Esophagus squamous epithelium (tissue), 5 donors: ENCODE measurements around the gene TSEN2. TPM values are rescaled to one million over a fixed set of nuclear protein-coding genes. Genes with fewer than 3 reads are reported as not detected.

ENCODE experiments used
- DNase-seq: peaks from one replicate; lab custom pipeline; 2025; lab: John Stamatoyannopoulos, UW
- H3K27ac ChIP-seq, 4 donors: fragments of 200-600 bp; sonication (generic); one replicate each; pipeline ENCODE4 v1.5.1; 2016 to 2019; ENCODE audit warnings: mild to moderate bottlenecking in 1 of 4
- H3K27me3 ChIP-seq, 4 donors: fragments of 200-600 bp; sonication (generic); 1 replicate in 3 of 4; 2 replicates in 1 of 4; pipeline versions ENCODE4 v1.5.1 to v1.6.0; 2017 to 2021; ENCODE audit warnings: antibody characterized with exemption in 1 of 4
- H3K36me3 ChIP-seq, 3 donors: fragments of 200-600 bp; sonication (generic); one replicate each; pipeline ENCODE4 v1.5.1; 2016 to 2019
- H3K4me1 ChIP-seq, 3 donors: fragments of 200-600 bp; sonication (generic); one replicate each; pipeline ENCODE4 v1.5.1; 2017 to 2019
- H3K4me3 ChIP-seq, 4 donors: fragments of 200-600 bp; sonication (generic); 1 replicate in 3 of 4; 2 replicates in 1 of 4; pipeline ENCODE4 v1.5.1; 2016 to 2019; ENCODE audit warnings: mild to moderate bottlenecking in 2 of 4, moderate library complexity in 1 of 4
- H3K9me3 ChIP-seq, 3 donors: fragments of 200-600 bp; sonication (generic); one replicate each; pipeline ENCODE4 v1.5.1; 2016 to 2019
- POLR2A ChIP-seq, 4 donors: fragments of 450-650 bp; IDR thresholded peaks; one replicate each; pipeline ENCODE4 v1.6.1; 2017; ENCODE audit warnings: antibody characterized with exemption in 4 of 4, mild to moderate bottlenecking in 4 of 4, moderate library complexity in 3 of 4
- WGBS, 2 donors: methylation state at CpG; one replicate each; pipeline ENCODE4 v1.1.5; 2018; 5-methylcytosine and 5-hydroxymethylcytosine counted together
- intact Hi-C: fragments of 100-400 bp; cut with DNase I; formaldehyde crosslinking; loops from one replicate; pipeline ENCODE4 v1.15.0; 2022
- total RNA-seq, 4 donors: library from RNA; depleted of rRNA; stranded (reverse); fragments of >200 nt; gene quantifications; one replicate each; pipeline ENCODE4 v1.1.0, GENCODE V29; 2016
- TF ChIP-seq, protein P1 (sequence below), 6 experiments: fragments of 450-650 bp in 4 of 6; fragments of 200-600 bp in 2 of 6; sonication (generic) in 2 of 6; IDR thresholded peaks; one replicate each; pipeline ENCODE4 v1.5.1; 2016 to 2019; ENCODE audit warnings: antibody characterized with exemption in 6 of 6, mild to moderate bottlenecking in 4 of 6, moderate library complexity in 4 of 6
- donor health status: DM: yes; HTN: yes; CAD: no.

The TSEN2 gene
- total RNA-seq, 4 donors from 2014 or later = 13.6 to 29.6 (median 14.3) TPM

DNA sequence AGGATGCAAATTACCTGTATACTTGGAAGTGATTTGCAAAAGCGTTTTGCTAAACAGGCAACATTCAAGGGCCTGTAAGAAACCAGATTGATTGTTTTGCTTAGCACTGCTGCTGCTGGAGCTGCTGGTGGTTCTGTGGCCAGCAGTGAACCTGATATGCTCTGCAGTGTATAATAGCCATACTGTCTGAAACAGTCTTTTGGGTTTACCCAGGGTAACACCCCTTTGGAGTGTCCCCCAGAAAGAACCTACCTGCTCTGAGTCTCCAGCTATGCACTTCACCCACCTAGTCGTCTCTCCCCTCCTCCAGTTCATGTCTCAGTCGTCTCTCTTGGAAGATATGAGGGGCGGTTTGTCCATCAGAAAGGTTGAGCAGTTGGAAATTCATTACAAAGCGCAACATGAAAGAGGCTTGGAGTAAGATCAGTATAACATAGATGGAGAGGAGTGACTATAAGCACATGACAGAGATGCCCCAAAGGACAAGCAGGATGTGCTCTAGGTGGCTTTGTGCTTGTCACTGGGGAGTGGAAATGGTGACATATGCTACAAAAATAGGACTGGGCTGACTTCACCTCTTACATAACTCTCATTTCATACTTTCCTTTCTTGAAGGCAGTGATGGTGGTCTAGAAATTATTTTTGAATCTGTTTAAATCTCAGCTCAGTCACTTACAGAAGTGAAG, 76.4 kb downstream of the TSEN2 start:
- H3K27me3 ChIP-seq = no peaks in the 10 kb centered on the region
- intact Hi-C loops = no loop called here
- TF ChIP-seq, protein P1, sequence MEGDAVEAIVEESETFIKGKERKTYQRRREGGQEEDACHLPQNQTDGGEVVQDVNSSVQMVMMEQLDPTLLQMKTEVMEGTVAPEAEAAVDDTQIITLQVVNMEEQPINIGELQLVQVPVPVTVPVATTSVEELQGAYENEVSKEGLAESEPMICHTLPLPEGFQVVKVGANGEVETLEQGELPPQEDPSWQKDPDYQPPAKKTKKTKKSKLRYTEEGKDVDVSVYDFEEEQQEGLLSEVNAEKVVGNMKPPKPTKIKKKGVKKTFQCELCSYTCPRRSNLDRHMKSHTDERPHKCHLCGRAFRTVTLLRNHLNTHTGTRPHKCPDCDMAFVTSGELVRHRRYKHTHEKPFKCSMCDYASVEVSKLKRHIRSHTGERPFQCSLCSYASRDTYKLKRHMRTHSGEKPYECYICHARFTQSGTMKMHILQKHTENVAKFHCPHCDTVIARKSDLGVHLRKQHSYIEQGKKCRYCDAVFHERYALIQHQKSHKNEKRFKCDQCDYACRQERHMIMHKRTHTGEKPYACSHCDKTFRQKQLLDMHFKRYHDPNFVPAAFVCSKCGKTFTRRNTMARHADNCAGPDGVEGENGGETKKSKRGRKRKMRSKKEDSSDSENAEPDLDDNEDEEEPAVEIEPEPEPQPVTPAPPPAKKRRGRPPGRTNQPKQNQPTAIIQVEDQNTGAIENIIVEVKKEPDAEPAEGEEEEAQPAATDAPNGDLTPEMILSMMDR (IDR thresholded peaks at IDR 0.05) = no peak
- no peak for TF ChIP-seq POLR2A (IDR thresholded peaks at IDR 0.05)
- H3K9me3 ChIP-seq = no peaks in the 10 kb centered on the region
- no peak overlapping the region for H3K4me3 ChIP-seq
- no peak overlapping the region for H3K27ac ChIP-seq
- WGBS, 2 donors = 77 to 81% methylated on average over 3 to 5 of the region's 5 CpGs
- H3K4me1 ChIP-seq = peaks cover 0 to 66% (median 20%) of the 10 kb centered on the region in 3 donors
- DNase-seq = no peak
- H3K36me3 ChIP-seq = peaks cover 0 to under 1% (median 0%) of the 10 kb centered on the region in 3 donors

DNA sequence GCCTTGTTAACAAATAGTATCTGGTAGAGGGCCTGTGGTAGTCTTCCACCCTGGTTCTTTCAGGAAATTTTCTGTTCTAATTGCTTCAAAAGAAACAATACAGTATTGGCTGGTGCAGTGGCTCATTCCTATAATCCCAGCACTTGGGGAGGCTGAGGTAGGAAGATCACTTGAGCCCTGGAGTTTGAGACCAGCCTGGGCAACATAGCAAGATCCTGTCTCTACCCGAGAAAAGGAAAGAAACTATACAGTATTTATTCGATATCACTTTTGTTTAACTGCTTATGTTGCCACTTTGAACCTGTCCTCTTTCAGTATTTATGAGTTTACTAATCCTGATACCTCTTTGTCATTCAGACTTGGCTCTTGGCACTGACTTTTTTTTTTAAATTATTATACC, 77.1 kb downstream of the TSEN2 start:
- no peaks in the 10 kb centered on the region for H3K27me3 ChIP-seq
- peaks cover 0 to 4% (median 0%) of the 10 kb centered on the region in 3 donors for H3K9me3 ChIP-seq
- intact Hi-C loops = no loop called here
- H3K27ac ChIP-seq = no peak overlapping the region
- no peak overlapping the region for H3K4me3 ChIP-seq
- TF ChIP-seq POLR2A (IDR thresholded peaks at IDR 0.05) = no peak
- TF ChIP-seq, protein P1 (IDR thresholded peaks at IDR 0.05) = no peak
- peaks cover 0 to 59% (median 15%) of the 10 kb centered on the region in 3 donors for H3K4me1 ChIP-seq
- WGBS, 2 donors = 53 to 63% methylated on average over 2 of the region's 2 CpGs
- peaks cover 0 to 5% (median 0%) of the 10 kb centered on the region in 3 donors for H3K36me3 ChIP-seq
- DNase-seq = no peak

DNA sequence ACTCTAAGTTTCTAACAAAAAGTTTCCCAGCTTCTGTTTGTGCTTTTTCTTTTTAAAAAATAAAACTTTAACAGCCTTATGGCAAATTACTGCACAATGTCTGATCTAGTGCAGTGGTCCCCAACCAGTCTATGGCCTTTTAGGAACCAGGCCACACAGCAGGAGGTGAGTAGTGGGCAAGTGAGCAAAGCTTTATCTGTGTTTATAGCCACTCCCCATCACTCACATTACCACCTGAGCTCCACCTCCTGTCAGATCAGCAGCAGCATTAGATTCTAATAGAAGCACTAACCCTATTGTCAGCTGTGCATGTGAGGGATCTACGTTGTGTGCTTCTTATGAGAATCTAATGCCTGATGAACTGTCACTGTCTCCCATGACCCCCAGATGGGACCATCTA, 78.2 kb downstream of the TSEN2 start:
- no peak for TF ChIP-seq POLR2A (IDR thresholded peaks at IDR 0.05)
- TF ChIP-seq, protein P1 (IDR thresholded peaks at IDR 0.05) = no peak
- peaks cover 0 to 5% (median 0%) of the 10 kb centered on the region in 3 donors for H3K36me3 ChIP-seq
- 58 to 60% methylated on average over 1 of the region's 1 CpG for WGBS, 2 donors
- no peak overlapping the region for H3K4me3 ChIP-seq
- H3K27ac ChIP-seq = no peak overlapping the region
- no peaks in the 10 kb centered on the region for H3K27me3 ChIP-seq
- H3K4me1 ChIP-seq = peaks cover 0 to 66% (median 15%) of the 10 kb centered on the region in 3 donors
- H3K9me3 ChIP-seq = peaks cover 0 to 4% (median 0%) of the 10 kb centered on the region in 3 donors
- no peak for DNase-seq
- intact Hi-C loops = no loop called here

DNA sequence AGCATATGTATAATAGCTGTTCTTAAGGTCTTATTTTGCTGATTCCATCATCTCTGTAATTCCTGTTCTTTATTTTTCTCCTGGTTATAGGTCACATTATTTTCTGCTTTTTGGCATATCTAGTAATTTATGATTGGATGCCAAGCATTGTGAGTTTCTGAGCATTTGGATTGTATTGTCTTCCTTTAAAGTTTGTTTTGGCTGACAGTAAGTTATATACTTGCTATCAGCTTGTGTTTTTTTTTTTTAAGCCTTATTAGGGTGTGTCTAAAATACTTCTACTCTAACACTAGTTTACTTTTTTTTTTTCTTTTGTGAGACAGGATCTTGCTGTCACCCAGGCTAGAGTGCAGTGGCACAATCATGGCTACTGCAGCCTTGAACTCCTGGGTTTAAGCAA, 82.7 kb downstream of the TSEN2 start:
- TF ChIP-seq, protein P1 (IDR thresholded peaks at IDR 0.05) = no peak
- no peak for TF ChIP-seq POLR2A (IDR thresholded peaks at IDR 0.05)
- Histone ChIP-seq H3K36me3 (peaks cover 16 to 39% (median 29%) of the 10 kb centered on the region in 3 donors), H3K9me3 (peaks cover 0 to 4% (median 0%) of the 10 kb centered on the region in 3 donors), H3K27ac (no peak overlapping the region), H3K4me1 (peaks cover 0 to 38% (median 11%) of the 10 kb centered on the region in 3 donors), H3K4me3 (no peak overlapping the region), H3K27me3 (no peaks in the 10 kb centered on the region)
- intact Hi-C loops = no loop called here
- no peak for DNase-seq

DNA sequence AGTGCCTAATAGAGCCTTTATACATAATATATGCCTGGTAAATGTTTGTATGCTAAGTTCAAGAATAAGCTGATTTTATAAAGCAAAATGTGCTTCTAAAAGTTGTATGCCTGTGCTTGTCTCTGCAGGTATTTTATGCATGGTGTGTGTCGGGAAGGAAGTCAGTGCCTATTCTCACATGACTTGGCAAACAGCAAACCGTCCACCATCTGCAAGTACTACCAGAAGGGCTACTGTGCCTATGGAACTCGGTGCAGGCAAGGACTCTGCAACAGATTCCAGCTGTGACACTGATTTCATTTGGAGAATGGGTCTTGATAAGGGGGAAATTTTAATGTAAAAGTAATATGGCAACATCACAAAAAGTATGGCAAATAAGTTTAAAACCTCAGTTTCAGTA, 84.5 kb downstream of the TSEN2 start:
- Histone ChIP-seq H3K27ac (no peak overlapping the region), H3K4me3 (no peak overlapping the region), H3K4me1 (peaks cover 0 to 24% (median 9%) of the 10 kb centered on the region in 3 donors), H3K9me3 (peaks cover 0 to 4% (median 0%) of the 10 kb centered on the region in 3 donors), H3K27me3 (no peaks in the 10 kb centered on the region), H3K36me3 (peaks cover 30 to 56% (median 46%) of the 10 kb centered on the region in 3 donors)
- DNase-seq = no peak
- no peak for TF ChIP-seq POLR2A (IDR thresholded peaks at IDR 0.05)
- WGBS, 2 donors = 33 to 49% methylated on average over 3 of the region's 3 CpGs
- intact Hi-C loops = no loop called here
